Stomach (tissue), 9 donors: Measurements from ENCODE around the gene RASA3. TPM values are rescaled to one million over a fixed set of nuclear protein-coding genes. Genes with fewer than 3 reads are reported as not detected.
A peak's percentile ranks its signal among the peaks of the same experiment; 100 is the strongest.

Source experiments
- DNase-seq, 2 donors: peaks; one replicate each; pipeline versions ENCODE4 v3.0.0 to v3.0.0-alpha.2; 2013 to 2019
- H3K27ac ChIP-seq, 5 donors: fragments of 200-600 bp in 4 of 5; sonication (generic) in 4 of 5; one replicate each; pipeline ENCODE4 v1.5.1; 2013 to 2019; ENCODE audit warnings: mild to moderate bottlenecking in 1 of 5, moderate library complexity in 1 of 5
- H3K27me3 ChIP-seq, 3 donors: fragments of 200-600 bp; sonication (generic); one replicate each; pipeline ENCODE4 v1.5.1; 2017 to 2019; ENCODE audit warnings: mixed run types in 1 of 3
- H3K36me3 ChIP-seq, 4 donors: fragments of 200-600 bp; sonication (generic); 1 replicate in 3 of 4; 2 replicates in 1 of 4; pipeline ENCODE4 v1.5.1; 2016 to 2019
- H3K4me1 ChIP-seq, 4 donors: fragments of 200-600 bp; sonication (generic); one replicate each; pipeline ENCODE4 v1.5.1; 2016 to 2019
- H3K4me3 ChIP-seq, 4 donors: fragments of 200-600 bp; sonication (generic) in 3 of 4; one replicate each; pipeline ENCODE4 v1.5.1; 2016 to 2019; ENCODE audit warnings: mild to moderate bottlenecking in 1 of 4
- H3K9me3 ChIP-seq, 4 donors: fragments of 200-600 bp; sonication (generic); one replicate each; pipeline ENCODE4 v1.5.1; 2016 to 2019
- EP300 ChIP-seq: sonication (generic); formaldehyde crosslinking; IDR thresholded peaks from one replicate; pipeline ENCODE4 v1.6.1; 2017; ENCODE audit warnings: antibody characterized with exemption
- POLR2A ChIP-seq, 4 donors: fragments of 450-650 bp; IDR thresholded peaks; one replicate each; pipeline ENCODE4 v1.6.1; 2016; ENCODE audit warnings: antibody characterized with exemption in 4 of 4, control low read depth in 2 of 4, mild to moderate bottlenecking in 1 of 4, moderate library complexity in 1 of 4
- POLR2AphosphoS5 ChIP-seq, 3 donors: sonication (generic); formaldehyde crosslinking; IDR thresholded peaks; one replicate each; pipeline ENCODE4 v1.6.1; 2016; ENCODE audit warnings: antibody characterized with exemption in 3 of 3
- WGBS, 5 donors: extraction: QIAGEN DNeasy Blood & Tissue Kit in 3 of 5; methylation state at CpG; one replicate each; pipeline versions ENCODE4 v1.1.5 to v1.1.7; 2013 to 2018; 5-methylcytosine and 5-hydroxymethylcytosine counted together
- intact Hi-C: fragments of 100-400 bp; cut with DNase I; formaldehyde crosslinking; loops from one replicate; pipeline ENCODE4 v1.15.1; 2023; ENCODE audit warnings: low total_unique reads
- polyA plus RNA-seq, 3 donors: library from polyadenylated mRNA; stranded (reverse); fragments of 200-250 nt; gene quantifications; one replicate each; pipeline ENCODE4 v1.2.3, GENCODE V29; 2013
- total RNA-seq, 5 donors: library from RNA; depleted of rRNA; stranded (reverse); fragments of >200 nt; gene quantifications; one replicate each; pipeline versions ENCODE4 v1.1.0 to v1.2.3, GENCODE V29; 2014 to 2016
- TF ChIP-seq, protein P1 (sequence below), 7 experiments: fragments of 450-650 bp in 4 of 7; fragments of 200-600 bp in 3 of 7; sonication (generic) in 3 of 7; IDR thresholded peaks; one replicate each; pipeline ENCODE4 v1.5.1; 2016 to 2019; ENCODE audit warnings: antibody characterized with exemption in 7 of 7, control low read depth in 2 of 7, mild to moderate bottlenecking in 1 of 7
- donor health status: healthy with polysubstance abuse.
- donor health status: Bipolar disorder and iron deficiency.
- donor health status: healthy.

Gene RASA3
- total and polyA plus RNA-seq, 8 donors: 3.7 to 22.3 (median 7.9) TPM

GRCh38 chr13:114070098-114070799, 62.2 kb downstream of the RASA3 start:
- H3K27me3 ChIP-seq: no peaks in the 10 kb centered on the region
- no peak overlapping the region for H3K4me3 ChIP-seq
- H3K4me1 ChIP-seq: peaks cover 37 to 41% (median 39%) of the 10 kb centered on the region in 4 donors
- H3K9me3 ChIP-seq: no peaks in the 10 kb centered on the region
- TF ChIP-seq POLR2A (IDR thresholded peaks at IDR 0.05) (no peak), EP300 (no peak), POLR2AphosphoS5 (IDR thresholded peaks at IDR 0.05) (no peak)
- TF ChIP-seq, protein P1, sequence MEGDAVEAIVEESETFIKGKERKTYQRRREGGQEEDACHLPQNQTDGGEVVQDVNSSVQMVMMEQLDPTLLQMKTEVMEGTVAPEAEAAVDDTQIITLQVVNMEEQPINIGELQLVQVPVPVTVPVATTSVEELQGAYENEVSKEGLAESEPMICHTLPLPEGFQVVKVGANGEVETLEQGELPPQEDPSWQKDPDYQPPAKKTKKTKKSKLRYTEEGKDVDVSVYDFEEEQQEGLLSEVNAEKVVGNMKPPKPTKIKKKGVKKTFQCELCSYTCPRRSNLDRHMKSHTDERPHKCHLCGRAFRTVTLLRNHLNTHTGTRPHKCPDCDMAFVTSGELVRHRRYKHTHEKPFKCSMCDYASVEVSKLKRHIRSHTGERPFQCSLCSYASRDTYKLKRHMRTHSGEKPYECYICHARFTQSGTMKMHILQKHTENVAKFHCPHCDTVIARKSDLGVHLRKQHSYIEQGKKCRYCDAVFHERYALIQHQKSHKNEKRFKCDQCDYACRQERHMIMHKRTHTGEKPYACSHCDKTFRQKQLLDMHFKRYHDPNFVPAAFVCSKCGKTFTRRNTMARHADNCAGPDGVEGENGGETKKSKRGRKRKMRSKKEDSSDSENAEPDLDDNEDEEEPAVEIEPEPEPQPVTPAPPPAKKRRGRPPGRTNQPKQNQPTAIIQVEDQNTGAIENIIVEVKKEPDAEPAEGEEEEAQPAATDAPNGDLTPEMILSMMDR (IDR thresholded peaks at IDR 0.05): no peak
- no peak for DNase-seq
- H3K27ac ChIP-seq: no peak overlapping the region
- WGBS, 5 donors: 92 to 98% (median 95%) methylated on average over 31 to 40 of the region's 40 CpGs
- H3K36me3 ChIP-seq: peaks cover 0 to 29% (median 7%) of the 10 kb centered on the region in 4 donors
- intact Hi-C loops: no loop called here

DNA sequence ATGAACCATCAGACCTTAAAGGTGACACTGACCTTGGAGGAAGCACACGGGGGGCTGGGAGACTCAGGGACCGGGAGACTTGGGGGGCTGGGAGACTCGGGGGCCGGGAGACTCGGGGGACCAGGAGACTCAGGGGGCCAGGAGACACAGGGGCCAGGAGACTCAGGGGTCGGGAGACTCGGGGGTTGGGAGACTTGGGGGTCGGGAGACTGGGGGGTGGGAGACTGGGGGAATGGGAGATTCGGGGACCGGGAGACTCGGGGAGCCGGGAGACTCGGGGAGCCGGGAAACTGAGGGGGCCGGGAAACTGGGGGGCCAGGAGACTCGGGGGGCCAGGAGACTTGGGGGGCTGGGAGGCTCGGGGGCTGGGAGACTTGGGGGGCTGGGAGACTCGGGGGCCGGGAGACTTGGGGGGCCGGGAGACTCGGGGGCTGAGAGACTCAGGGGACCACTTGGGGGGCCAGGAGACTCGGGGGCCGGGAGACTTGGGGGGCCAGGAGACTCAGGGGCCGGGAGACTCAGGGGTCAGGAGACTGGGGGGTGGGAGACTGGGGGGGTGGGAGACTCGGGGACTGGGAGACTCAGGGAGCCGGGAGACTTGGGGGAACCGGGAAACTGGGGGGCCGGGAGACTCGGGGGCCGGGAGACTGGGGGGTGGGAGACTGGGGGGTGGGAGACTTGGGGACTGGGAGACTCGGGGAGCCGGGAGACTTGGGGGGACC, 62.9 kb downstream of the RASA3 start:
- intact Hi-C loops: loop anchor here (10.0 kb wide), 1 partner anchor 55 kb away; no protein-coding TSS in a partner anchor
- no peak for DNase-seq
- TF ChIP-seq EP300 (no peak), POLR2A (IDR thresholded peaks at IDR 0.05) (no peak), POLR2AphosphoS5 (IDR thresholded peaks at IDR 0.05) (no peak)
- TF ChIP-seq, protein P1 (IDR thresholded peaks at IDR 0.05): no peak
- Histone ChIP-seq H3K9me3 (no peaks in the 10 kb centered on the region), H3K4me1 (peaks cover 41 to 48% (median 46%) of the 10 kb centered on the region in 4 donors), H3K27me3 (no peaks in the 10 kb centered on the region), H3K4me3 (no peak overlapping the region), H3K27ac (peak overlapping the region in 4 of 5 donors; percentile 95 to 99 (median 96)), H3K36me3 (peaks cover 0 to 22% (median 7%) of the 10 kb centered on the region in 4 donors)
- WGBS, 5 donors: 74 to 85% (median 81%) methylated on average over 7 to 29 of the region's 32 CpGs

DNA sequence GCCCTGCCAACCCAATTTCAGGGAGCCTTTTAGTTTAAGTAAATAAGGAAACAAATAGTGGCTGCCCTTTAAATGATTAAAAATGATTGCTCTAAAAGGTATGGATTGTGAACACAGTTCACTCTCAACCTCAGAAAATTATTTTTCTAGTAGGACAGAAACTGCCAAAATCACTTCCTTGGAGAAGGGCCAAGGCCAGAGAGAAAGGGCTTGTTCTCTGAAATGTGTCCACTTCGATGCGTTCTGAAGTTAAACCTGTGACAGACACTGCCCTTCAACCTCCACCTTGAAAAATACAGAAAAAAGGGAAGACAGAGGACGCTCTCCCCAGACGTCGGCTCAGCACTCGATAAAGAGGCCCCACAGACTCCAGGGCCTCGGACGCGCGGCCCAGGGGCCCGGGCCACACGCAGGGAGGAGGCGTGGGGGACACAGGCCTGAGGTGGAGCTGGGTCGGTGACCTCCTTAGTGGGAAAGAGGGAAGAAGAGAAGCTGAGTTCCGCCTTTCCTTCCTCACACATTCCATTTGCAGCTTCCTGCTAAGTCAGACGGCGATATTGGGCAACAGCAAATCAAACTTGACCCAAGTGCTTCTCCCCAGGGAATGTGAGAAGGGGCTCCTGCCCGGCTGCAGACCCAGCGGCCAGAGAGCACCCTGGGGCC, 63.6 kb downstream of the RASA3 start:
- DNase-seq: peak in 1 of 2 donors; percentile 62
- H3K4me1 ChIP-seq: peaks cover 49 to 56% (median 53%) of the 10 kb centered on the region in 4 donors
- peaks cover 0 to 20% (median 6%) of the 10 kb centered on the region in 4 donors for H3K36me3 ChIP-seq
- no peaks in the 10 kb centered on the region for H3K9me3 ChIP-seq
- 17 to 50% (median 23%) methylated on average over 18 to 19 of the region's 19 CpGs for whole genome bisulfite sequencing, 5 donors
- intact Hi-C loops: loop anchor here (10.0 kb wide), 1 partner anchor 56 kb away; no protein-coding TSS in a partner anchor
- H3K27me3 ChIP-seq: no peaks in the 10 kb centered on the region
- TF ChIP-seq POLR2AphosphoS5 (IDR thresholded peaks at IDR 0.05) (peak in 1 of 3 donors; percentile 48), POLR2A (IDR thresholded peaks at IDR 0.05) (no peak), EP300 (no peak)
- TF ChIP-seq, protein P1 (IDR thresholded peaks at IDR 0.05): no peak
- H3K4me3 ChIP-seq: no peak overlapping the region
- H3K27ac ChIP-seq: peak overlapping the region; percentile 63 to 99 (median 96)
